Astrocyte (in vitro differentiated cells and primary cell): ENCODE results near the gene ARHGAP9. TPM values are rescaled to one million over a fixed set of nuclear protein-coding genes. Genes with fewer than 3 reads are reported as not detected.

Source experiments
- DNase-seq: peaks from one replicate; pipeline ENCODE4 v3.0.0-alpha.2; 2010; ENCODE audit warnings: low read depth
- FAIRE-seq: peaks from 2 replicates; lab custom pipeline; 2011; peaks lifted over from hg19 to GRCh38; lab: Jason Lieb, UNC
- H2AFZ ChIP-seq: 2 replicates; pipeline ENCODE4 v1.6.0; 2012; ENCODE audit warnings: low read depth, low read length, inconsistent platforms
- H3K27ac ChIP-seq: 2 replicates; pipeline ENCODE4 v1.5.1; 2011; ENCODE audit warnings: low read depth, low read length, inconsistent platforms
- H3K27me3 ChIP-seq: 2 replicates; pipeline ENCODE4 v1.6.0; 2011; ENCODE audit warnings: low read length, inconsistent platforms; ENCODE audit not compliant: insufficient read depth
- H3K36me3 ChIP-seq: 2 replicates; pipeline ENCODE4 v1.5.1; 2011; ENCODE audit warnings: low read length, inconsistent platforms; ENCODE audit not compliant: insufficient read depth
- H3K4me1 ChIP-seq: 2 replicates; pipeline ENCODE4 v1.5.1; 2011; ENCODE audit warnings: low read length, inconsistent platforms; ENCODE audit not compliant: insufficient read depth
- H3K4me2 ChIP-seq: 2 replicates; pipeline ENCODE4 v1.6.0; 2012; ENCODE audit warnings: low read length, inconsistent platforms
- H3K4me3 ChIP-seq: 2 replicates; pipeline ENCODE4 v1.5.1; 2011; ENCODE audit warnings: low read depth, mild to moderate bottlenecking, low read length, inconsistent platforms; ENCODE audit not compliant: insufficient read depth
- H3K79me2 ChIP-seq: 2 replicates; pipeline ENCODE4 v1.6.0; 2012; ENCODE audit warnings: mild to moderate bottlenecking, low read length, inconsistent platforms; ENCODE audit not compliant: insufficient read depth
- H3K9ac ChIP-seq: 2 replicates; pipeline ENCODE4 v1.6.0; 2012; ENCODE audit warnings: mild to moderate bottlenecking, low read length, inconsistent platforms
- H3K9me3 ChIP-seq: 2 replicates; pipeline ENCODE4 v1.5.1; 2012; ENCODE audit warnings: low read depth, mild to moderate bottlenecking, low read length, inconsistent platforms; ENCODE audit not compliant: insufficient read depth
- H4K20me1 ChIP-seq: 2 replicates; pipeline ENCODE4 v1.6.0; 2012; ENCODE audit warnings: low read length, inconsistent platforms; ENCODE audit not compliant: insufficient read depth
- H3K27ac Mint-ChIP-seq: one replicate; pipeline ENCODE4 v1.8.0; 2021; ENCODE audit warnings: mild to moderate bottlenecking, mixed read lengths; ENCODE audit not compliant: unreplicated experiment
- H3K27me3 Mint-ChIP-seq: one replicate; pipeline ENCODE4 v1.8.0; 2021; ENCODE audit warnings: low read depth, mixed read lengths; ENCODE audit not compliant: unreplicated experiment
- H3K36me3 Mint-ChIP-seq: one replicate; pipeline ENCODE4 v1.8.0; 2021; ENCODE audit warnings: low read depth, mixed read lengths; ENCODE audit not compliant: unreplicated experiment
- H3K4me1 Mint-ChIP-seq: one replicate; pipeline ENCODE4 v1.8.0; 2021; ENCODE audit warnings: low read depth, mixed read lengths; ENCODE audit not compliant: unreplicated experiment
- H3K4me3 Mint-ChIP-seq: one replicate; pipeline ENCODE4 v1.8.0; 2021; ENCODE audit warnings: mild to moderate bottlenecking, moderate library complexity, mixed read lengths; ENCODE audit not compliant: unreplicated experiment
- H3K9me3 Mint-ChIP-seq: one replicate; pipeline ENCODE4 v1.8.0; 2021; ENCODE audit warnings: mild to moderate bottlenecking, mixed read lengths; ENCODE audit not compliant: unreplicated experiment
- CTCF ChIP-seq: IDR thresholded peaks from 2 replicates; pipeline ENCODE4 v1.5.1; 2011; ENCODE audit warnings: low read depth, mild to moderate bottlenecking, inconsistent platforms, low read length, moderate library complexity; ENCODE audit not compliant: insufficient read depth
- EZH2 ChIP-seq: IDR thresholded peaks from 2 replicates; pipeline ENCODE4 v1.6.1; 2012; ENCODE audit warnings: mild to moderate bottlenecking, low read length, inconsistent platforms; ENCODE audit not compliant: insufficient read depth
- total RNA-seq: library from RNA; stranded (reverse); gene quantifications from 2 replicates; pipeline ENCODE4 v1.2.1, GENCODE V29; 2021

Gene ARHGAP9
- total RNA-seq, 1 donor from 2014 or later: 3.1 TPM

GRCh38 chr12:57460841-57461275 is 18.8 kb downstream of the ARHGAP9 start:
- peaks cover 11% of the 10 kb centered on the region for H3K36me3 Mint-ChIP-seq
- Histone ChIP-seq H3K36me3 (no peaks in the 10 kb centered on the region), H3K9ac (peak overlapping the region; percentile 41), H4K20me1 (no peaks in the 10 kb centered on the region), H3K4me3 (peak overlapping the region; percentile 82), H3K27me3 (peaks cover under 1% of the 10 kb centered on the region), H3K79me2 (no peaks in the 10 kb centered on the region), H3K9me3 (no peaks in the 10 kb centered on the region), H3K4me2 (peak overlapping the region; percentile 99), H2AFZ (no peak overlapping the region), H3K4me1 (peaks cover 24% of the 10 kb centered on the region), H3K27ac (no peak overlapping the region)
- peak; percentile 45 for TF ChIP-seq EZH2
- no peak for TF ChIP-seq CTCF
- peaks cover 24% of the 10 kb centered on the region for H3K27me3 Mint-ChIP-seq
- peak overlapping the region; percentile 95 for H3K4me3 Mint-ChIP-seq
- H3K27ac Mint-ChIP-seq: no peak overlapping the region
- peaks cover 4% of the 10 kb centered on the region for H3K9me3 Mint-ChIP-seq
- peaks cover 26% of the 10 kb centered on the region for H3K4me1 Mint-ChIP-seq
- FAIRE-seq (no peak), DNase-seq (no peak)

- no peak overlapping the region for H2AFZ ChIP-seq
- Mint-ChIP-seq H3K27ac (peak overlapping the region; percentile 75), H3K4me3 (peak overlapping the region; percentile 95), H3K9me3 (peaks cover 4% of the 10 kb centered on the region), H3K4me1 (peaks cover 29% of the 10 kb centered on the region), H3K27me3 (peaks cover 20% of the 10 kb centered on the region), H3K36me3 (peaks cover 7% of the 10 kb centered on the region)
- no peak for DNase-seq
- no peak overlapping the region for H3K27ac ChIP-seq
- H3K79me2 ChIP-seq: no peaks in the 10 kb centered on the region
- H3K4me2 ChIP-seq: peak overlapping the region; percentile 99
- H3K4me3 ChIP-seq: no peak overlapping the region
- TF ChIP-seq EZH2 (no peak), CTCF (no peak)
- H4K20me1 ChIP-seq: no peaks in the 10 kb centered on the region
- peaks cover 4% of the 10 kb centered on the region for H3K27me3 ChIP-seq
- FAIRE-seq: no peak
- no peak overlapping the region for H3K9ac ChIP-seq
- no peaks in the 10 kb centered on the region for H3K36me3 ChIP-seq
- H3K4me1 ChIP-seq: peaks cover 24% of the 10 kb centered on the region
- no peaks in the 10 kb centered on the region for H3K9me3 ChIP-seq
Measured at GRCh38 chr12:57460468-57460784, 19.2 kb downstream of the ARHGAP9 start.

GRCh38 chr12:57459750-57460467 is 19.8 kb downstream of the ARHGAP9 start, which contains the start of gene GLI1:
Gene GLI1, plus strand, starts transcription at chr12:57459785. Its CDS starts 3,907 bp downstream, at chr12:57463692.
- Mint-ChIP-seq H3K27ac (peak within 1 kb of the TSS; percentile 98), H3K4me3 (peak within 1 kb of the TSS; percentile 95), H3K9me3 (peaks cover 3% of the 10 kb centered on the region), H3K4me1 (peaks cover 32% of the 10 kb centered on the region), H3K36me3 (peaks cover 5% of the 10 kb centered on the region), H3K27me3 (peaks cover 15% of the 10 kb centered on the region)
- DNase-seq (peak; percentile 21), FAIRE-seq (no peak)
- Histone ChIP-seq H3K27ac (peak within 1 kb of the TSS; percentile 28), H3K9me3 (no peaks in the 10 kb centered on the region), H3K4me2 (peak within 1 kb of the TSS; percentile 99), H4K20me1 (no peaks in the 10 kb centered on the region), H3K36me3 (no peaks in the 10 kb centered on the region), H3K4me1 (peaks cover 24% of the 10 kb centered on the region), H3K27me3 (peaks cover 5% of the 10 kb centered on the region), H2AFZ (peak within 1 kb of the TSS; percentile 97), H3K9ac (peak within 1 kb of the TSS; percentile 61), H3K4me3 (peak within 1 kb of the TSS; percentile 76), H3K79me2 (no peaks in the 10 kb centered on the region)
- TF ChIP-seq EZH2 (no peak), CTCF (no peak)
